Calu3 (cell line): ENCODE data around the gene C22orf39. TPM values are rescaled to one million over a fixed set of nuclear protein-coding genes. Genes with fewer than 3 reads are reported as not detected.

Source experiments
- BruUV-seq: library from RNA; stranded (reverse); fragments of 400-500 nt; replicated peaks from 2 replicates; lab custom pipeline; 2021; lab: Mats Ljungman, UMichigan
- CTCF ChIA-PET: fragments of 300-600 bp; sonication (Branson Sonifier 250); formaldehyde crosslinking; loops from one replicate; lab custom pipeline; 2022; ENCODE audit warnings: antibody characterized with exemption; lab: Charles Lee
- DNase-seq: peaks from one replicate; pipeline ENCODE4 v3.0.0; 2022
- H3K27ac Mint-ChIP-seq: one replicate; pipeline ENCODE4 v1.8.0; 2022; ENCODE audit warnings: mixed read lengths; ENCODE audit not compliant: unreplicated experiment
- H3K27me3 Mint-ChIP-seq: one replicate; pipeline ENCODE4 v1.8.0; 2022; ENCODE audit warnings: mixed read lengths; ENCODE audit not compliant: unreplicated experiment
- H3K36me3 Mint-ChIP-seq: one replicate; pipeline ENCODE4 v1.8.0; 2022; ENCODE audit warnings: mild to moderate bottlenecking, moderate library complexity, mixed read lengths; ENCODE audit not compliant: insufficient read depth, unreplicated experiment
- H3K4me1 Mint-ChIP-seq: one replicate; pipeline ENCODE4 v1.8.0; 2022; ENCODE audit warnings: mild to moderate bottlenecking, low read depth, mixed read lengths; ENCODE audit not compliant: unreplicated experiment
- H3K4me3 Mint-ChIP-seq: one replicate; pipeline ENCODE4 v1.8.0; 2022; ENCODE audit warnings: mild to moderate bottlenecking, low read depth, moderate library complexity, mixed read lengths; ENCODE audit not compliant: unreplicated experiment
- H3K9me3 Mint-ChIP-seq: one replicate; pipeline ENCODE4 v1.8.0; 2022; ENCODE audit warnings: low read depth, mixed read lengths; ENCODE audit not compliant: unreplicated experiment
- intact Hi-C: fragments of 100-400 bp; cut with micrococcal nuclease; formaldehyde crosslinking; loops from one replicate; pipeline ENCODE4 v1.10.0; 2022; ENCODE audit not compliant: unreplicated experiment
- total RNA-seq: library from RNA; stranded (reverse); gene quantifications from 2 replicates; pipeline ENCODE4 v1.2.3, GENCODE V29; 2022
- TF ChIP-seq, protein P1 (sequence below): fragments of 200-600 bp; IDR thresholded peaks from one replicate; pipeline ENCODE4 v1.8.0; 2022; ENCODE audit warnings: antibody characterized with exemption; ENCODE audit not compliant: unreplicated experiment

The C22orf39 gene
- total RNA-seq, 1 experiment from 2014 or later = 15.7 TPM

GRCh38 chr22:19472233-19472632 is 24.7 kb upstream of the C22orf39 start:
- no peak overlapping the region for H3K4me3 Mint-ChIP-seq
- H3K27ac Mint-ChIP-seq = no peak overlapping the region
- CTCF ChIA-PET = no interaction called here
- H3K36me3 Mint-ChIP-seq = peaks cover 45% of the 10 kb centered on the region
- H3K4me1 Mint-ChIP-seq = peaks cover 11% of the 10 kb centered on the region
- no TSS peak for BruUV-seq
- no peaks in the 10 kb centered on the region for H3K27me3 Mint-ChIP-seq
- H3K9me3 Mint-ChIP-seq = no peaks in the 10 kb centered on the region
- DNase-seq = no peak
- intact Hi-C loops = no loop called here
- TF ChIP-seq, protein P1, sequence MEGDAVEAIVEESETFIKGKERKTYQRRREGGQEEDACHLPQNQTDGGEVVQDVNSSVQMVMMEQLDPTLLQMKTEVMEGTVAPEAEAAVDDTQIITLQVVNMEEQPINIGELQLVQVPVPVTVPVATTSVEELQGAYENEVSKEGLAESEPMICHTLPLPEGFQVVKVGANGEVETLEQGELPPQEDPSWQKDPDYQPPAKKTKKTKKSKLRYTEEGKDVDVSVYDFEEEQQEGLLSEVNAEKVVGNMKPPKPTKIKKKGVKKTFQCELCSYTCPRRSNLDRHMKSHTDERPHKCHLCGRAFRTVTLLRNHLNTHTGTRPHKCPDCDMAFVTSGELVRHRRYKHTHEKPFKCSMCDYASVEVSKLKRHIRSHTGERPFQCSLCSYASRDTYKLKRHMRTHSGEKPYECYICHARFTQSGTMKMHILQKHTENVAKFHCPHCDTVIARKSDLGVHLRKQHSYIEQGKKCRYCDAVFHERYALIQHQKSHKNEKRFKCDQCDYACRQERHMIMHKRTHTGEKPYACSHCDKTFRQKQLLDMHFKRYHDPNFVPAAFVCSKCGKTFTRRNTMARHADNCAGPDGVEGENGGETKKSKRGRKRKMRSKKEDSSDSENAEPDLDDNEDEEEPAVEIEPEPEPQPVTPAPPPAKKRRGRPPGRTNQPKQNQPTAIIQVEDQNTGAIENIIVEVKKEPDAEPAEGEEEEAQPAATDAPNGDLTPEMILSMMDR = no peak

DNA sequence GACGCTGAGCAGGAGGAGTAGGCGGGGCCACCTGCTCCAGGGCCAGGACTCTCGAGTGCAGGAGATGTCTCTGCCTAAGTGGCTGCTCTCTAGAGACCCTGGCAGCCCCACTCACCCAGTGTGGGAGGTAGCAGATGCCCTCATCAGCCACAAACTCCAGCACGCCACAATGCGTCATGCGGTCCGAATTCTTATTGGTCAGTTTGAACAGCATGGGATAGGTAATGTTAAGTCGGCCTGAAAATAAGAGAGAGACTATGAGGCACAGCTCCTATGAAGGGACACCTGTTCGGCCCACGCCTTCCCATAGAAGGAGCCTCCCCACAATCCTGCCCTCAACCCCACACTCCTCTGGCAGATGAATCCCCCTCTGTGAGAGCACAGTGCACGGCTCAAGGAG is 24.1 kb upstream of the C22orf39 start:
- CTCF ChIA-PET = no interaction called here
- peaks cover 7% of the 10 kb centered on the region for H3K4me1 Mint-ChIP-seq
- H3K9me3 Mint-ChIP-seq = no peaks in the 10 kb centered on the region
- H3K4me3 Mint-ChIP-seq = no peak overlapping the region
- H3K27me3 Mint-ChIP-seq = no peaks in the 10 kb centered on the region
- DNase-seq = no peak
- H3K36me3 Mint-ChIP-seq = peaks cover 46% of the 10 kb centered on the region
- TF ChIP-seq, protein P1 = no peak
- BruUV-seq = no TSS peak
- no peak overlapping the region for H3K27ac Mint-ChIP-seq
- intact Hi-C loops = no loop called here

- no TSS peak for BruUV-seq
- Mint-ChIP-seq H3K27ac (no peak overlapping the region), H3K9me3 (no peaks in the 10 kb centered on the region), H3K4me1 (no peaks in the 10 kb centered on the region), H3K36me3 (peaks cover 52% of the 10 kb centered on the region), H3K4me3 (no peak overlapping the region), H3K27me3 (no peaks in the 10 kb centered on the region)
- no peak for DNase-seq
- intact Hi-C loops = no loop called here
- TF ChIP-seq, protein P1 = no peak
- CTCF ChIA-PET = no interaction called here
Measured at GRCh38 chr22:19470010-19470409, 22.5 kb upstream of the C22orf39 start.

DNA sequence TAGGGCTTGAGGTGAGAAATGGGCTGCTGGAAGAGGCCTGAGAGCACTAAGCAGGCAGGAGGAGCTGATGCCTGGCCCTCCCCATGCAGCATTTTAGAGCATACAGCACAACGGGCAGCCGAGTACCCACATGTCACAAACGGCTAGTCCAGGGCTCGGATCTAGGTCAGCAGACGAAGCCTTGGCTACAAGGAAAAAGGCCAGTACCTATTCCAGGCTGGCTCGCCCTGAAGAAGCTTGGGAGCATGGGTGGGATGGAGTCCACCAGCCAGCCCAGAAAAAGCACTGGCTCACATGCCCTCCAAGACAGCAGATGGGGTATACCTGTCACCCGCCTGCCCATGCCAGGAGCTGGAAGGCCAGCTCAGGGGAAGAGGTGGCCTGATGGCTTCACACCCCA is 21.9 kb upstream of the C22orf39 start:
- H3K4me3 Mint-ChIP-seq = no peak overlapping the region
- no peak overlapping the region for H3K27ac Mint-ChIP-seq
- BruUV-seq = no TSS peak
- CTCF ChIA-PET = no interaction called here
- DNase-seq = no peak
- H3K27me3 Mint-ChIP-seq = no peaks in the 10 kb centered on the region
- H3K9me3 Mint-ChIP-seq = no peaks in the 10 kb centered on the region
- H3K36me3 Mint-ChIP-seq = peaks cover 55% of the 10 kb centered on the region
- no peaks in the 10 kb centered on the region for H3K4me1 Mint-ChIP-seq
- intact Hi-C loops = no loop called here
- TF ChIP-seq, protein P1 = no peak
